ENCODE results near the gene KMT5C.
A peak's percentile ranks its signal among the peaks of the same experiment; 100 is the strongest.

KMT5C gene

DNA sequence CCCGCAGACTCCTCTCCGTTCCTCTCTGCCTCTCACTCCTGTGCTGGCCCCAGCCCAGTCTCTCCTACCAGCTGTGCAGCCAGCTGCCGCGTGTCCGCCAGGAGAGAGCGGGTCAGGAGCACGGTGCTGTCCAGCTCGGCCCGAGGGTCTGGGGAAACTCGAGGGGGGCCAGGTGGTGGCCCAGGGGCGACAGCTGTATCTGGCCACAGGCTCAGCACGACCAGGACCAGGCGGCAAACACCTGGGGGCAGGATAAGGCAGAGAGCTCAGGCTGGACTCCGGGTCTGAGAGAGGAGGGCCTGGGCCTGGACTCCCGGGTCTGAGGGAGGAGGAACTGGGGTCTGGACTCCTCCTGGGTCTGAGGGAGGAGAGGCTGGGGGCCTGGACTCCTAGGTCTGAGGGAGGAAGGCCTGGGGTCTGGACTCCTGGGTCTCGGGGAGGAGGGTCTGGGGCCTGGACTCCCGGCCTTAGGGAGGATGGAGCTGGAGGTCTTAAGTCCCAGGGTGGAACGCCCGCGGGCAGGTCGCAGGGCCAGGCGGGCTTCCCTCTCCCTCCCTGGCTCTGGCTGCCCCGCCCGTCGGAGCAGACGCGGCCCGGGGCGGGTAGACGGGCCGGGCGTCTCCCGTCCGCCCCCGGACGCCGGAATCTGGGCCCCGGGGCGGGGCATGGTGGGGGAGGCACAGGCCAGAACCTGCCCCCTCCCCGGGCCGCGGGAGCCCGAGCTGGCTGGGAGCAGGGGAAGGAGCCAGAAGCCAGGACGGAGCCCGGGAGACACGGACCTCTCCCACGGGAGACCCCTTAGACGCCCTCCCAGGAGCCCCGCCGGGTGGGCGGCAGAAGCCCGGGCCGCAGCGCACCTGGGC, 29.3 kb downstream of the KMT5C start:
- no peak for DNase-seq

GRCh38 chr19:55369653-55370304, 30.1 kb downstream of the KMT5C start:
- DNase-seq: no peak

DNA sequence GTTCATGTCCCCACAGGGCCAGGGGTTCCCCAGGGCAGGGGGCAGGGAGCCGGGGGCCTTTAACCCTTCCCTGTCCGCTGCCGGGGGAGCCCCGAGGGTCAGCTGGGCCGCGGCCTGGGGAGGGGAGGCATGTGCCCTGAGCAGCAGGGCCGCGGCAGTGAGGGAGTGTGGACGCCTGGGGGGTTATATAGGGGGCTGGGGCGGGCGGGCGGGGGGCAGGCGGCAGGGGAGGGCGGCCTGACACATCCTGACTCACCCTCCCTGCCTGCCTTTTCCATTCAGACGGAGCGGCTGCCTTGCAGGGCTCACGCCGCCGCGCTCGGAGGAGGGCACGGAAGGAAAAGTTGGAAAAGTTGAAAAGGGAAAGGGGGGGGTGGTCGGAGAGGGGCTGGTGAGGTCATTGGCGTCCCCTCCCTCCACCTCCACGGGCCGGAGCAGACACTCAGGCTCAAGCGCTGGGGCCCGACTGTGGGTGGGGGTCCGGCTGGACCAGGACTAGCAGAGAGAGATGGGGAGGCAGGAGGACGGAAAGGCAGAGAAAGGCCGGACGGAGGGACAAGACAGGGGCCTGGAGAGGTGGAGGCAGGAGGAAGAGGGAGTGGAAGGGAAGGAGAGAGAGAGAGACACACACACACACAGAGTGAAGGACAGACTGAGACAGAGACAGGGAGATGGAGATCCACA, 30.8 kb downstream of the KMT5C start, which contains the start of gene IL11:
Gene IL11 (minus strand): TSS at position 159 of the 684 bp plus-strand sequence. CDS start 153 bp downstream, at position 6.
- no peak for DNase-seq

DNA sequence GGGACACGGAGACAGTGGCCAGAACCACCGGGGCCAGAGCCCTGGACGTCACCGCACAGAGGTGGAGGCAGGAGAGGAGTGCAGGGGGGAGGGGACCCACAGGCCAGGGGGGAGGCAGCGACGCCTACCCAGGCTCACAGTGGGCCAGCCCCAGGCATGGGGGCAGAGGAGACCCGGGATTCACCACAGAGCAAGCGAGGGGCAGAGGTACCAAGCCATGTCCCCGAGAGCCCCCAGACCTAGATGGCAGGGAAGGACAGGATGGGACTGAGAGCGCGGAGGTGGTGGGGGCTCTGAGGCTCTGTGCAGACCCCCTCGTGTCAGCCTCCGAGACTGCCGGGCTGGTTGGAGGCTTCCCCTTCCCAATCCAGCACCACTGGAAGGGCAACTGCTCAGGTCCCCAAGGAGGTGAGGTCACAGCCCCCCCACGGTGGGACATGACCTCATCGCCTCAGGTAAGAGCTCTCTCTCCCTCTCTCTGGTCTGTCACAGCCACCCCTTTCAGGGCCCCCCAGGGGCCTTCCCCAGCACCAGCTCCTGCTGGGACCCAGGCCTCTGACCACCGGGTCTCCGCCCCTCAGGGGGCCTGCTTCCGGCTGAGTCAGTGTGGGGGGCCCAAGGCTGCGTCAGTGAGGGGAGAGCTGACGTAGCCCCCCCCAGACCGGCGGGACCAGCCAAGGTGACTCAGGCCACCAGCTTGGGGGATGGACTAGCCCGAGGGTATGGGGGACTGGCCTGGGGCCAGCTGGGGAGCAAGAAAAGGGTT, 32.8 kb downstream of the KMT5C start:
- no peak for DNase-seq

DNA sequence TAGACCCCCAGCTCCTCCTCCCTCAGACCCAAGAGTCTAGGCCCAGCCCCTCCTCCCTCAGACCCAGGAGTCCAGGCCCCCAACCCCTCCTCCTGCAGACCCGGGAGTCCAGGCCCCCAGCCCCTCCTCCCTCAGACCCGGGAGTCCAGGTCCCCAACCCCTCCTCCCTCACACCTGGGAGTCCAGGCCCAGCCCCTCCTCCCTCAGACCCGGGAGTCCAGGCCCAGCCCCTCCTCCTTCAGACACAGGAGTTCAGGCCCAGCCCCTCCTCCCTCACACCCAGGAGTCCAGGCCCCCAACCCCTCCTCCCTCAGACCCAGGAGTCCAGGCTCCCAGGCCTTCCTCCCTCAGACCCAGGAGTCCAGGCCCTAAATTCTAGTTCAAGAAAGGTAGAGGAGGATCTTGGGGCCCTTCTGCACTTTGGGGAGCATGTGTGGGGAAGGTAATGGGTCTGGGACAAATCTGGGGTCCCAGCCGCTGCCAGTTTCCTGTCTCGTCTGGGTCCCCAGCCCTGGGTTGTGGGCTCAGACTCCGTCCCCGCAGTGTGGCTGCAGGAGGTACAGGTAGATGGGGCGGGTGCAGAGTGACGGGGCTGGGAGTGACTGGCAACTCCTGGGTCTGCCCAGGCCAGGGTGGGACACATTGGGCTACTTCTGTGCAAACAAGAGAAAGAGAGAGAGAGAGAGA, 33.8 kb downstream of the KMT5C start:
- DNase-seq: no peak

GRCh38 chr19:55373993-55374757, 34.5 kb downstream of the KMT5C start:
- no peak for DNase-seq

DNA sequence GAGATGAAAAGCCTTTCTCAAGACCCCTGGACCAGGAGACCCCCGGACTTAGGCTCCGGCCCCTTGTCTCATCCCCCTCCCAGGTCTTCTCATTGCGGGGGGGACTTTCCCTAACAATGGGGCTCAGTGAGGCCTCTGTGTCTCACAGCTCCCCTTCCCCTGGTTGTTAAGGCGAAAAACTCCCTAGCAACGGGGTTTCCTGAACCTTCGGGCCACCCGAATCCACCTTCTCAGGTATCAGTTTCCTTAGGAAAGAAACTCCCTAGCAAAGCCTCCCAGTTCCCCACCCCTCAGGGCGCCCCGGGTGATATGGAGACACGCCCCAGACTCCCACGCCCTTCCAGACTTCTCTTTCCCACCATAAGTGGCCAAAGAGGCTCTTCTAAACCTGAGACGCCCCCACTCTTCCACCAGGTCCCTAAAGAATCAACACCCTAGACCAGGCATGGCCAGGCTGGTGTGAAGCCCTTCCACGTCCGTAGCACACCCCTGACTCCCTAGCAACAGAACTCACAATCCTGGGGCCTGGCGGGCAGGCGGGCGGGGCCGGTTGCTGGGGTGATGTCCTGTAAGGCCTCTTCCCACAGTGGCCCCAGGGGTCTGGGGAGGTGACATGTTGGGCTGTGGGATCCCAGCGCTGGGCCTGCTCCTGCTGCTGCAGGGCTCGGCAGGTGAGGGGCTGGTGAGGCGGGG, 36.7 kb downstream of the KMT5C start, which contains the start of gene TMEM190:
Gene TMEM190 (plus strand): TSS at position 586 of the 693 bp plus-strand sequence. CDS start 28 bp downstream, at position 614.
- DNase-seq: no peak

DNA sequence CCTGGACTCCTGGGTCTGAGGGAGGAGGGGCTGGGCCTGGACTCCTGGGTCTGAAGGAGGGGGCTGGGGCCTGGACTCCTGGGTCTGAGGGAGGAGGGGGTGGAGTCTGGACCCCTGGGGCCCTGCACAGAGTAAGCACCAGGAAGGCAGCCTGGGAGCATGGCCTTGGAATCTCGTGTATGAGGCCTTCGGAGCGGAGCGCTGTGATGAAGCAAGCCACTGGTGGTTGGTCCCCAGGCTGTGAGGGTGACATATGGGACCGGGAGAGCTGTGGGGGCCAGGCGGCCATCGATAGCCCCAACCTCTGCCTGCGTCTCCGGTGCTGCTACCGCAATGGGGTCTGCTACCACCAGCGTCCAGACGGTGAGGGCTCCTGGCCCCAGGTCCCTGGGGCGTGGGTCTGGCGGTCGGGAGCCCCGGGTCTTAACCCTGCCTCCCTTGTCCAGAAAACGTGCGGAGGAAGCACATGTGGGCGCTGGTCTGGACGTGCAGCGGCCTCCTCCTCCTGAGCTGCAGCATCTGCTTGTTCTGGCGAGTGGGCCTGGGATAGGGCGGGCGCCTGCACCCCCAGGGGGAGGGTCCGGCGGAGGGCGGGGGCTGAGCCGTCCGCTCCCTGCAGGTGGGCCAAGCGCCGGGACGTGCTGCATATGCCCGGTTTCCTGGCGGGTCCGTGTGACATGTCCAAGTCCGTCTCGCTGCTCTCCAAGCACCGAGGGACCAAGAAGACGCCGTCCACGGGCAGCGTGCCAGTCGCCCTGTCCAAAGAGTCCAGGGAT, 37.9 kb downstream of the KMT5C start:
- DNase-seq: no peak

DNA sequence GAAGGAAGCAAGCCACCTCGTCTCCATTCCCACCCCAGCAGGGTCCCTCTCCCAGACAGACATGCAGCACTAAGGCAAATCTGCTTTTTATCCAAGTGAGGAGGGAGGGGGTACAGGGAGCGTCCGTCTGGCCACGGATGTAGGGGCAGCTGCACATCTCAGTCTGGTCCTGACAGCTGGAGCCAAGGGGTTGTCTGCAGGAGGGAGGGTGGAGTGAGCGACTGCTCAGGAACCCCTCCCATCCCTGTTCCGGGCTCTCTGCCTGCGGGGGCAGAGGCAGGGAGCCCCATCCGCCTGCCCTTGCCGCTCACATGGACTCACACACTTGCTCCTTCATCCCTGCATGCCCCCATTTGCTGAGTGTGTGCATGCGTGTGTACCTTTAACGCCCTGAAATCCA, 39.5 kb downstream of the KMT5C start:
- DNase-seq: no peak

- no peak for DNase-seq
These were observed 42.3 kb downstream of the KMT5C start for GRCh38 chr19:55382013-55382412.

GRCh38 chr19:55382522-55383054, 42.9 kb downstream of the KMT5C start:
- no peak for DNase-seq

GRCh38 chr19:55383279-55384130, 43.8 kb downstream of the KMT5C start:
- DNase-seq: peak in 9 of 14 donors; percentile 6 to 54 (median 32)

GRCh38 chr19:55384131-55384919, 44.6 kb downstream of the KMT5C start, which contains the start of gene TMEM238:
Gene TMEM238 (minus strand): TSS chr19:55384292. CDS start chr19:55384259, 33 bp downstream.
- peak in 10 of 14 donors; percentile 31 to 62 (median 46) for DNase-seq

DNA sequence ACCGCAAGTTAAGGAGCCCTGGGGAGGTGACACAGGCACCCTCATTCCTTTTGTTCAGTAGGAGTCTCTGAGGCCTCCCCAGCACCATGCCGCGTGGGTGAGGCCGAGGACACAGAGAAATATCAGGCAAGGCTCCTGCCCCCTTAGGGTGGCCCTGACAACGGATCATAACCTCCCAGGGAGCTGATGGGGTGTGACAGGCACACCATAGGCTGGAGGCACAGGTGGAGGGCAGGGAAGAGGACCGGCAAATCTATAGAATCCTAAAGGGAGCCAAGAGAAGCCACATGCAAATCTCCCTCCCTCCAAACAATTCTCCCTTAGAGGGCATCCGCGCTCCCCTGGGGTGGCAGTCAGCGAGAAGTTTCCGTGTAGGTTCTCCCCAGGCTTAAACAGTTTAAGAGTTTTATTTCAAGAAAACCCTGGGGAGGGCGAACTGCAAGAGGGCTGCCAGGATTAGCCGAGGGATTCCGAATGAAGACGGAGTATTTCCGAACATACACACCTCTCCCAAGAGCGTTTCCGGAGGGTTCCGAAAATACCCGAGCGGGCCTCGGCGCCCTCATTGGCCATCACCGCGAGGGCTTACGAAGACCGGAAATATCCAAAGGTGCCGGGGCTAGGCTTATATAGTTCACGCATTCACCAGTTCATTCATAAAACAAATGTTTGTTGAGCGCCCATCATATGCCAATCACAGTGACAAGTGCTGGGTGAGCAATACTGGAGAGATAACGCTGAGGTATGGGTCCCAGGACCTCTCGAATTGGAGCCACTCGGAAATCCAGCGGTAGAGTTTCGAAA, 45.4 kb downstream of the KMT5C start:
- DNase-seq: peak; percentile 49 to 98 (median 94)

DNA sequence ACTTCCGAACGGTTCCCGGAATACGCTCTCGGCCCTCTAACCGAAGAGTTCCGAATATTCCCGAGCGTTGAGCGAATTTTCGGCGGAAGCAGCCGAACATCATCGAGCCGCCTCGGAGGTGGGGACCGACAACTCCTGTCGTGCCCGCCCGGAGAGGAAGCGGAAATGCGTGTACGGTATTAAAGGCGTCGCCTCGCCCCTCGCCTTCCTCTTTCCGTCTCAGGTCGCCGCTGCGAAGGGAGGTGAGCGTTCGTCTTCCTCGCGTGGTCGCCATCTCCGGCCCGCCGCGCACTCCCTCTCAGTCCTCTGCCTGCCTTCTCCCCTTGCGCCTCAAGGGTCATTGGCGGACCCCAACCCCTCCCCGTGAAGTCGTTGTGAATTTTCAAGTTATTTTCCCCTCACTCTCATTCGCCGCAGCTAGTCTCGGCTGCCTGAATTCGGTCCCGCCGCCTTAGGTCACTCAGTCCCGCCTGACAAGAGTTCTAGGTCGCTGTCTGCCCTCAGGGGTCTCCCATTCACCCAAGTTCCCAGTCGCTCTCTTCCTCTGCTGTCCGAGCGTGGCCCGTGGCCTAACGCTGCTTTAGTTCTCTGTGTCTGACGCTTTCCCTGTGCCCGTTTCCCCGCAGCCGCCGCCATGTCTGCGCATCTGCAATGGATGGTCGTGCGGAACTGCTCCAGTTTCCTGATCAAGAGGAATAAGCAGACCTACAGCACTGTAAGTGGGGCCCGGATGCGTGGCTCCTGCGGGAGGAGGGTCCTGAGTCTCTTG, 46.2 kb downstream of the KMT5C start, which contains the start of gene RPL28:
Gene RPL28 (plus strand): TSS at position 209 of the 769 bp plus-strand sequence. CDS start 426 bp downstream, at position 635.
- DNase-seq: peak in 13 of 14 donors; percentile 33 to 98 (median 97)
